ACHN (cell line): ENCODE results near the gene ADAMTS10.
A peak's percentile ranks its signal among the peaks of the same experiment; 100 is the strongest.
"Not testable (repeated sequence)": the region's sequence is repeated elsewhere in the genome, so short reads cannot be mapped to it uniquely, and the experiment has no call there.

ENCODE experiments used
- DNase-seq: peaks from one replicate; pipeline ENCODE4 v3.0.0-alpha.2; 2015
- in situ Hi-C: cut with HindIII; loops from 2 replicates; pipeline ENCODE4 v1.10.0; 2017; ENCODE audit warnings: low sequenced_read_pairs, low pct_ligation_motif_present, low pct_unique_long_range_greater_than_20kb

Gene ADAMTS10

DNA sequence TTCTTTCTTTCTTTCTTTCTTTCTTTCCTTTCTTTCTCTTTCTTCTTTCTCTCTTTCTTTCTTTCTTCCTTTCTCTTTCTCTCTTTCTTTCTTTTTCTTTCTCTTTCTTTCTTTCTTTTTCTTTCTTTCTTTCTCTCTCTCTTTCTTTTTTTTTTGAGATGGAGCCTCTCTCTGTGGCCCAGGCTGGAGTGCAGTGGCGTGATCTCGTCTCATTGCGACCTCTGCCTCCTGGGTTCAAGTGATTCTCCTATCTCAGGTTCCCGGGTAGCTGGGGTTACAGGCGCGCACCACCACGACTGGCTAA, 35.9 kb downstream of the ADAMTS10 start:
- in situ Hi-C loops, DNase-seq: not testable (repeated sequence)

DNA sequence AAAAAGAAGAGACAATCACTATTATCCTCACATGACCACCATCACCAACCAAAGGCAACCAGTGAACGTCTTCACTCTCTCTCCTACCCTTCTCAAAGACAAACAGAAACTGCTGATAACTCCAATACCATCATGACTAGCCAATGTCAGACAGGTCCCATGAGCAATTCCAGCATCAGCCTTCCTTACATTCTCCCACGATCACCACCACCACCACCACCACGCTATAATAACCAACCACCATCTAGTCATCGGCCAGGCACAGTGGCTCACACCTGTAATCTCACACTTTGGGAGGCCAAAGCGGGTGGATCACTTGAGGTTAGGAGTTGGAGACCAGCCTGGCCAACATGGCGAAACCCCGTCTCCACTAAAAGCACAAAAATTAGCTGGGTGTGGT, 37.2 kb downstream of the ADAMTS10 start:
- no peak for DNase-seq
- in situ Hi-C loops, result no loop called here

DNA sequence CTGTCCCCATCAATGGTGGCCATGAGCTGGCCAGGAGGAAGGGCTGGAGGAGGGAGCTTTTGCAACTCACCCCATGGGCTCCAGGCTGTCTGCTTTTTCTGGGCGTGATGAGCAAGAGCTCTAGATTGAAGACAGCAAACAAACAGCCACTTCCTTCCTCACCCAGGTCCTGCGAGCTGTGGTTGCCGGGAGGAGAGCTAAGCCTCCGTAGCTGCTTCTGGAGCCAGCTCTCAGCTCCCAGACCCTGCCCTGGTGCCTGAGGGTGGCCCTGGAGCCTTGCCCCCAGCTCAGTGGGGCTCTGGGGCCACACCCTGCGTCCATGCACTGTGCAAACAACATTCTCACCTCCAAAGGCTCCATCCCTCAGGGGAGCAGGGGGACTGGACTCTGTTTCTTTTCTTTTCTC, 39.5 kb downstream of the ADAMTS10 start:
- in situ Hi-C loops, result no loop called here
- DNase-seq, result no peak

- peak; percentile 73 for DNase-seq
- in situ Hi-C loops, result no loop called here
Measured at GRCh38 chr19:8569066-8569771, 41.3 kb downstream of the ADAMTS10 start.

DNA sequence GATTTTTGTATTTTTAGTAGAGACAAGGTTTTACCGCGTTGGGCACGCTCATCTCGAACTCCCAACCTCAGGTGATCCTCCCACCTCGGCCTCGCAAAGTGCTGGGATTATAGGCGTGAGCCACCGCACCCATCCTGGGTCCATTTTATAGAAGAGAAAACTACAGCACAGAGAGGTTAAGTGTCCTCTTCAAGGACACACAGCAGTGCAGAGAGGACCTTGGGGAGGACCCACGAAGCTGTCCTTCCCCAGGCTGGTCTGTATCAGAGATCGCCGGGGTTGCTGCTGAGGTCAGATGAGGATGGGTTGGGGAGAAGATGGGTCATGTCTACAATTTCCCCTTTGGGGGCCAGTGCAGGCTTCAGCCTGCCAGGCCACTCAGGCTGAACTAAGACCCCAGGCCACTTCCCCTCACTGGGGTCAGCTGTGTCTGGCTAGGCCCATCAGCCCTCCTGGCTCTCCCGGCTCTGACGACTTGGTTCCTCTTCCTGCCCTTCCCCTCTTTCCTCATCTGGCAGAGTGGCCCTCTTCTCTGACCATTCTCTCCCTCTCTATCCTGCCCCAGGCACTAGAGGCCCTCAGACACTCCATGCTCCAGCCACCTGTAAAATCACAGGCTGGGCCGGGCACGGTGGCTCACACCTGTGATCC, 42.9 kb downstream of the ADAMTS10 start:
- DNase-seq, result no peak
- in situ Hi-C loops, result no loop called here

- DNase-seq, result no peak
- in situ Hi-C loops, result no loop called here
Measured at GRCh38 chr19:8566855-8567254, 43.7 kb downstream of the ADAMTS10 start.

DNA sequence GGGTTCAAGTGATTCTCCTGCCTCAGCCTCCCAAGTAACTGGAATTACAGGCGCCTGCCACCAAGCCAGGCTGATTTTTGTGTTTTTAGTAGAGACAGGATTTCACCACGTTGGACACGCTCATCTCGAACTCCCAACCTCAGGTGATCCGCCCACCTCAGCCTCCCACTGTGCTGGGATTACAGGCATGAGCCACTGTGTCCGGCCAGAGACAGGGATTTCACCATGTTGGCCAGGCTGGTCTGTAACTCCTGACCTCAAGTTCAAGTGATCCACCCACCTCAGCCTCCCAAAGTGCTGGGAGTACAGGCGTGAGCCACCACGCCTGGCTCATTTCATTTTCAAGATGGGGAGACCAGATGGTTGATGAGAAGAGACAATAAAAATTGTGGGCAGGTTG, 45.6 kb downstream of the ADAMTS10 start:
- in situ Hi-C loops, DNase-seq: not testable (repeated sequence)

DNA sequence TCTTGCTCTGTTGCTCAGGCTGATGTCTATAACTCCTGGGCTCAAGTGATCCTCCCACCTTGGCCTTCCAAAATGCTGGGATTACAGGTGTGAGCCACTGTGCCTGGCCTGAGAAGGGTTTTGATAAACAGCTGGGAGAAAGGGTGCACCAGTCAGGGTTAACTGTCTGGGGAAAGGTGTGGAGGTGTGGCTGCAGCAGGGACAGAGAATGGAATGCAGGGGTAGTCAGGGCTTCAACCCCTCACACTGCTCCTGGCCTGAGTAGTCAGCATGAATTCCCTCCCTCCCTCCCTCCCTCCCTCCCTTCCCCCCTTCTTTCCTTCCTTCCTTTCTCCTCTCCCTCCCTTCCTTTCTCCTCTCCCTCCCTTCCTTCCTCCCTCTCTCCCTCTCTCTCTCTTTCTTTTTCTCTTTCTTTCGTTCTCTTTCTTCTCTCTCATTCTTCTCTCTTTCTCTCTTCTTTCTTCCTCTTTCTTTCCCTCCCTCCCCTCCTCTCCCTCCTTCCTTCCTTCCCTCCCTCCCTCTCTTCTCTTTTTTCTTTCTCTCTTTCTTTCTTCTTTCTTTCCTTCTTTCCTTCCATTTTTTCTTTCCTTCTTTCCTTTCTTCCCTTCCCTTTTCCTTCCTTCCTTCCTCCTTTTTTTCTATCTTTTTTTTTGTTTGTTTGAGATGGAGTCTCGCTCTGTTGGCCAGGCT, 49.3 kb downstream of the ADAMTS10 start:
- in situ Hi-C loops, result no loop called here
- no peak for DNase-seq

DNA sequence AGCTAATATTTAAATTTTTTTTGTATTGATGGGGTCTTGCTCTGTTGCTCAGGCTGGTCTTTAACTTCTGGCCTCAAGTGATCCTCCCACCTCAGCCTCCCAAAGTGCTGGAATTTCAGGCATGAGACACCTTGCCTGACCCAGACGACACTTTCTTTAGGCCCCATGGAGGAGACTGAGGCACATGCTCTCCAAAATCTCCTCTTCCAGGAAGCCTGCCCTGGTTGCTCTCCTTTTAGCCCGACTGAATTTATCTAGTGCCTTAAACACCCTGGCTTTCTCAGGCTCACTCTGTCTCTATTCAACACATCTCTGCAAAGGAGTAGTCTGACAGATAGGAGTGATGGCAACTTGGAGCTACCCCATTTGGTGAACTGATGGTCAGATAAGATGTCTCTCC, 52.2 kb downstream of the ADAMTS10 start:
- DNase-seq, result no peak
- in situ Hi-C loops, result no loop called here

- in situ Hi-C loops, result no loop called here
- no peak for DNase-seq
Measured at GRCh38 chr19:8557642-8558238, 52.8 kb downstream of the ADAMTS10 start.

DNA sequence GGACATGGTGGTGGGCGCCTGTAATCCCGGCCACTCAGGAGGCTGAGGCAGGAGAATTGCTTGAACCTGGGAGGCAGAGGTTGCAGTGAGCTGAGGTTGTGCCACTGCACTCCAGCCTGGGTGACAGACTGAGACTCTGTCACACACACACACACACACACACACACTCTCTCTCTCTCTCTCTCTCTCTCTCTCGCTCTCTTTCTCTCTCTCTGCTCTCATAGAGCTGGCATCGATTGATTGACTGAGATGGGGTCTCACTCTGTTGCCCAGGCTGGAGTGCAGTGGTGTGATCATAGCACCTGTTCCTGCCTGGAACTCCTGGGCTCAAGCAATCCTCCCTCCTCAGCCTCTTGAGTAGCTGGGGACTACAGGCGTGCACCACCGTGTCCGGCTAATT, 56.8 kb downstream of the ADAMTS10 start:
- DNase-seq, in situ Hi-C loops: not testable (repeated sequence)

DNA sequence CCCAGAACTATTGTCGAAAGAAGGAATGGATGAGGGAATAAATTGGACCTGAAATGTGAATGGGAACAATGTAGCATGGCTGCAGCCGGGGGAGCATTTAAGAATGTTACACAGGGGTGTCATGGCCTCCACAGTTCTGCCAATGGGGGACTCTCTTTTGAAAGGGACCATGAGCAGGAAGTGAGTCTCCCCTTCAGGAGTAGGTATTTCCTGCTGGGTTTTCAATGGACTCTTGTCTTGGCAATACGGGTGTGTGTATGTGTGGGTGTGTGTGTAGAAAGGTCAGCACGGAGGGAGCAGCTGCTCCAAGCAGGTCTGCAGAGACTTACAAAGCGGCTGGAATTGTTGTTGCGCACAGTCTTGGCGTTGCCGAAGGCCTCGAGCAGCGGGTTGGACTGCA, 57.7 kb downstream of the ADAMTS10 start:
- no peak for DNase-seq
- in situ Hi-C loops, result no loop called here

GRCh38 chr19:8550070-8550469, 60.4 kb downstream of the ADAMTS10 start:
- in situ Hi-C loops, result no loop called here
- DNase-seq, result no peak

DNA sequence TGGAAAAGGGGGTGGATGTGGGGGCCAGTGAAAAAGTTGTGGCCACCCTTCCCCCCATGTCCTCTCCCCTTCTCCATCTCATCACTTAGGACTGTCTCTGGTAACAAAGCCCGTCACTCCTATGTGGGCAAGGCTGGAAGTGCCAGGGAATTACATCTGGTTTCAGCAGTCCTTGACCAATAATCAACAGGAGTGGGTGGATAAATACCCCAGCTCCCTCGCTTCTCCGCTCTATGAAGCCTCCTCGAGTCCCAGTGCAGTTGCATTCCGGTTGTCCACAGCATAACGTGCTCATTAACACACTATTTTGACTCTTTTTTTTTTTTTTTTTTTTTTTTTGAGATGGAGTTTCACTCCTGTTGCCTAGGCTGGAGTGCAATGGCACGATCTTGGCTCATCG, 64.8 kb downstream of the ADAMTS10 start:
- no peak for DNase-seq
- in situ Hi-C loops, result no loop called here

DNA sequence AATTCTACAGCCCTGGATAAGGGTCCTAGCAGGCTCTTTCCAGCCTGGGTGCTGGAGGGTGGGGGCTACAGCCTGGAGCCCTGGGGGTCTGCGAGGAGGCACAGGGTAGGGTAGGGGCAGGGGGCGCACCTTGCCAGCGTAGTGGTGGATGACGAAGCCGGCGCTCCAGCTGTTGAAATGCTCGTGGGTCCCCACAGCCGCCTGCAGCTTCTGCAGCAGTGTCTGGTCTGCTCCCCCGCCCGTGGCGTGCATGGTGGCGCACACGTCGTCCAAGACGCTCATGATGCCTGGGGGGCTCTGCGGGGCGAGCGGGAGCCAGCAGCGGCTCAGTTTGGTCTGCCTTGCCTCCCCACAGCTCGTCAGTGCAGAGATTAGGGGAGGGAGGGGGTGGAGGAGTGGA, 66.3 kb downstream of the ADAMTS10 start:
- DNase-seq, result no peak
- in situ Hi-C loops, result no loop called here

GRCh38 chr19:8539621-8540149, 70.8 kb downstream of the ADAMTS10 start:
- DNase-seq, result no peak
- in situ Hi-C loops, result no loop called here

GRCh38 chr19:8537099-8537498, 73.4 kb downstream of the ADAMTS10 start:
- in situ Hi-C loops, result no loop called here
- no peak for DNase-seq

DNA sequence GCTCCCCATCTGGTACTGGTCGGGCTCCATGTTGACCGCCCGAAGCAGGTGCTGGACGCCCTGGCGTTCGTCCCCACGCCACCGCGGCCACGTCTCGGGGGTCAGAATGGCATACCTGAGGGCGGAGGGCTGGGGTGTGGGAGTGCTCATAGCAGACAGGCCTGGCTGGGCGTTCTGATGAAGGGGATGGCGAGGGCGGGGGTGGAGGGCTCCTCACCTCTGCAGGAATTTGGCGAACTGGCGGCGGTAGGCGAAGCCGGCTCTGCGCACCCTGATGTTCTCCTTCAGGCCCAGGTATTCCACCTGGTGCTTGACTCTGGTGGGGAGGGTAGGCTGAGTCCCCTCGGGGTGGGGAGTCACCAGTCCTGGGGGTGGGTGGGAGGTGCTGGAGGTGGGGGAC, 74.2 kb downstream of the ADAMTS10 start:
- in situ Hi-C loops, result no loop called here
- no peak for DNase-seq

- DNase-seq, result no peak
Measured at GRCh38 chr19:8532225-8532624, 78.3 kb downstream of the ADAMTS10 start.

More at GRCh38 chr19:8532225-8532624, 78.3 kb downstream of the ADAMTS10 start:
- in situ Hi-C loops, result no loop called here
